Activated naive CD4-positive, alpha-beta T cell treated with anti-CD3 and anti-CD28 coated beads, Interleukin-2, amount 50 U/mL, for 72 hours (primary cell): ENCODE results near the gene PPEF2. TPM values are rescaled to one million over a fixed set of nuclear protein-coding genes. Genes with fewer than 3 reads are reported as not detected.
A peak's percentile ranks its signal among the peaks of the same experiment; 100 is the strongest.
"Not testable (repeated sequence)": the region's sequence is repeated elsewhere in the genome, so short reads cannot be mapped to it uniquely, and the experiment has no call there.

Experiments used
- ATAC-seq, 2 donors: fragments of 150-1000 bp; cut with Tn5 transposase; 2 replicates each; pipeline ENCODE4 v1.10.0; 2021; ENCODE audit warnings: mild to moderate bottlenecking in 2 of 2, moderate library complexity in 2 of 2
- DNase-seq, 2 donors: peaks; one replicate each; pipeline ENCODE4 v3.0.0; 2021 to 2022; ENCODE audit warnings: low spot score in 2 of 2
- H3K27ac Mint-ChIP-seq, 2 donors: one replicate each; pipeline ENCODE4 v1.8.0; 2022; ENCODE audit warnings: mild to moderate bottlenecking in 2 of 2, mixed read lengths in 2 of 2
- H3K36me3 Mint-ChIP-seq, 2 donors: one replicate each; pipeline ENCODE4 v1.8.0; 2022; ENCODE audit warnings: mixed read lengths in 2 of 2
- H3K9me3 Mint-ChIP-seq, 2 donors: one replicate each; pipeline ENCODE4 v1.8.0; 2022; ENCODE audit warnings: mixed read lengths in 2 of 2
- total RNA-seq, 2 donors: library from RNA; stranded (reverse); gene quantifications; one replicate each; pipeline ENCODE4 v1.2.3, GENCODE V29; 2022

PPEF2 gene
- total RNA-seq, result under 1 TPM in 1 of 2 donors, not detected in 1; 0.54 TPM

GRCh38 chr4:75902352-75902751, at the start of gene PPEF2:
PPEF2 (minus strand) TSS chr4:75902452; CDS start chr4:75896325, 6,127 bp downstream.
- no peak within 1 kb of the TSS for H3K27ac Mint-ChIP-seq
- no peaks in the 10 kb centered on the region for H3K36me3 Mint-ChIP-seq
- H3K9me3 Mint-ChIP-seq, result peaks cover 0 to 4% of the 10 kb centered on the region in 2 donors
- no peak for ATAC-seq
- DNase-seq, result no peak

GRCh38 chr4:75950213-75950815, 48.1 kb upstream of the PPEF2 start:
- no peak for ATAC-seq
- no peaks in the 10 kb centered on the region for H3K9me3 Mint-ChIP-seq
- peaks cover 0 to 7% of the 10 kb centered on the region in 2 donors for H3K36me3 Mint-ChIP-seq
- DNase-seq, result no peak
- H3K27ac Mint-ChIP-seq, result peak overlapping the region in 1 of 2 donors; percentile 25

GRCh38 chr4:75948822-75949444, 46.7 kb upstream of the PPEF2 start:
- DNase-seq (no peak), ATAC-seq (no peak)
- Mint-ChIP-seq H3K27ac (no peak overlapping the region), H3K36me3 (peaks cover 0 to 7% of the 10 kb centered on the region in 2 donors), H3K9me3 (no peaks in the 10 kb centered on the region)

GRCh38 chr4:75940692-75941253, 38.5 kb upstream of the PPEF2 start, which contains the start of gene NAAA:
NAAA (minus strand) TSS chr4:75941013; CDS start chr4:75940949, 64 bp downstream.
- H3K27ac Mint-ChIP-seq, result peak within 1 kb of the TSS; percentile 91 to 95
- DNase-seq (peak; percentile 76), ATAC-seq (peak; percentile 81 to 84)
- H3K9me3 Mint-ChIP-seq, result no peaks in the 10 kb centered on the region
- peaks cover 10 to 14% of the 10 kb centered on the region in 2 donors for H3K36me3 Mint-ChIP-seq

- DNase-seq (peak; percentile 66 to 69), ATAC-seq (peak; percentile 80 to 84)
- Mint-ChIP-seq H3K27ac (peak overlapping the region; percentile 91 to 95), H3K36me3 (peaks cover 10 to 14% of the 10 kb centered on the region in 2 donors), H3K9me3 (no peaks in the 10 kb centered on the region)
These were observed 37.8 kb upstream of the PPEF2 start for GRCh38 chr4:75939890-75940691.

- Mint-ChIP-seq H3K27ac (no peak overlapping the region), H3K9me3 (no peaks in the 10 kb centered on the region), H3K36me3 (peaks cover 15 to 17% of the 10 kb centered on the region in 2 donors)
- DNase-seq (no peak), ATAC-seq (no peak)
These were observed 33.4 kb upstream of the PPEF2 start for GRCh38 chr4:75935628-75936027.

GRCh38 chr4:75930152-75930551, 27.9 kb upstream of the PPEF2 start:
- Mint-ChIP-seq H3K36me3 (peaks cover 6 to 7% of the 10 kb centered on the region in 2 donors), H3K9me3 (no peaks in the 10 kb centered on the region)

GRCh38 chr4:75924916-75925315, 22.7 kb upstream of the PPEF2 start:
- not testable (repeated sequence) for ATAC-seq, H3K9me3 Mint-ChIP-seq, H3K36me3 Mint-ChIP-seq, DNase-seq
- H3K27ac Mint-ChIP-seq, result peak overlapping the region in 1 of 2 donors; percentile 1

More at GRCh38 chr4:75930152-75930551, 27.9 kb upstream of the PPEF2 start:
- DNase-seq, result no peak
- no peak for ATAC-seq
- peak overlapping the region in 1 of 2 donors; percentile 4 for H3K27ac Mint-ChIP-seq

- Mint-ChIP-seq H3K9me3 (no peaks in the 10 kb centered on the region), H3K27ac (peak overlapping the region in 1 of 2 donors; percentile 1), H3K36me3 (no peaks in the 10 kb centered on the region)
- DNase-seq, result no peak
- ATAC-seq, result no peak
These were observed 22.1 kb upstream of the PPEF2 start for GRCh38 chr4:75924309-75924827.

GRCh38 chr4:75922588-75922987, 20.3 kb upstream of the PPEF2 start:
- Mint-ChIP-seq H3K36me3 (no peaks in the 10 kb centered on the region), H3K9me3 (no peaks in the 10 kb centered on the region), H3K27ac (peak overlapping the region in 1 of 2 donors; percentile 72)
- DNase-seq (no peak), ATAC-seq (no peak)

GRCh38 chr4:75921910-75922309, 19.7 kb upstream of the PPEF2 start:
- H3K9me3 Mint-ChIP-seq, result no peaks in the 10 kb centered on the region
- DNase-seq (no peak), ATAC-seq (no peak)
- no peak overlapping the region for H3K27ac Mint-ChIP-seq
- H3K36me3 Mint-ChIP-seq, result no peaks in the 10 kb centered on the region

- H3K27ac Mint-ChIP-seq, result peak overlapping the region in 1 of 2 donors; percentile 9
- no peaks in the 10 kb centered on the region for H3K36me3 Mint-ChIP-seq
- H3K9me3 Mint-ChIP-seq, result no peaks in the 10 kb centered on the region
- no peak for DNase-seq
- ATAC-seq, result no peak
These were observed 18.1 kb upstream of the PPEF2 start for GRCh38 chr4:75920327-75920726.

- no peaks in the 10 kb centered on the region for H3K36me3 Mint-ChIP-seq
- no peak for DNase-seq
- ATAC-seq, result no peak
- no peaks in the 10 kb centered on the region for H3K9me3 Mint-ChIP-seq
- no peak overlapping the region for H3K27ac Mint-ChIP-seq
These were observed 17.7 kb upstream of the PPEF2 start for GRCh38 chr4:75919920-75920319.

- peaks cover 2 to 5% of the 10 kb centered on the region in 2 donors for H3K36me3 Mint-ChIP-seq
- ATAC-seq, result peak; percentile 48 to 67
- peak in 1 of 2 donors; percentile 20 for DNase-seq
These were observed 13.9 kb upstream of the PPEF2 start for GRCh38 chr4:75916091-75916661.

GRCh38 chr4:75912968-75913367, 10.7 kb upstream of the PPEF2 start:
- Mint-ChIP-seq H3K9me3 (peaks cover 7% of the 10 kb centered on the region in 2 donors), H3K27ac (peak overlapping the region in 1 of 2 donors; percentile 62), H3K36me3 (peaks cover 10 to 15% of the 10 kb centered on the region in 2 donors)
- DNase-seq, result no peak
- no peak for ATAC-seq

More at GRCh38 chr4:75916091-75916661, 13.9 kb upstream of the PPEF2 start:
- Mint-ChIP-seq H3K9me3 (peaks cover under 1% of the 10 kb centered on the region in 2 donors), H3K27ac (peak overlapping the region; percentile 63 to 77)

GRCh38 chr4:75910831-75911230, 8.6 kb upstream of the PPEF2 start:
- H3K9me3 Mint-ChIP-seq, DNase-seq, H3K27ac Mint-ChIP-seq, ATAC-seq: not testable (repeated sequence)
- H3K36me3 Mint-ChIP-seq, result peaks cover 10 to 15% of the 10 kb centered on the region in 2 donors
